Stimulated activated CD8-positive, alpha-beta memory T cell treated with anti-CD3 and anti-CD28 coated beads, Interleukin-12 subunit alpha, Interleukin-12 subunit beta, amount 100 ng/mL, for 24 hours (primary cell): Measurements from ENCODE around the gene ZNF740.

Experiments used
- DNase-seq: peaks from one replicate; pipeline ENCODE4 v3.0.0-alpha.2; 2020; ENCODE audit errors: extremely low read depth

The ZNF740 gene

GRCh38 chr12:53214221-53214620 is 33.7 kb downstream of the ZNF740 start:
- DNase-seq: no peak

GRCh38 chr12:53214687-53215455 is 34.3 kb downstream of the ZNF740 start:
- no peak for DNase-seq

GRCh38 chr12:53215497-53215896 is 35.0 kb downstream of the ZNF740 start:
- no peak for DNase-seq

GRCh38 chr12:53217051-53217930 is 36.8 kb downstream of the ZNF740 start:
- DNase-seq: no peak

- DNase-seq: no peak
Measured at GRCh38 chr12:53217931-53218307, 37.4 kb downstream of the ZNF740 start.

- no peak for DNase-seq
Measured at GRCh38 chr12:53218551-53219291, 38.2 kb downstream of the ZNF740 start.

- no peak for DNase-seq
Measured at GRCh38 chr12:53219292-53219955, 38.9 kb downstream of the ZNF740 start.

- DNase-seq: no peak
Measured at GRCh38 chr12:53219956-53220693, 39.6 kb downstream of the ZNF740 start.

- DNase-seq: peak; percentile 66
Measured at GRCh38 chr12:53220694-53221202, 40.2 kb downstream of the ZNF740 start.

GRCh38 chr12:53221203-53222080 is 40.9 kb downstream of the ZNF740 start:
- no peak for DNase-seq

GRCh38 chr12:53222170-53222721 is 41.7 kb downstream of the ZNF740 start:
- DNase-seq: no peak

GRCh38 chr12:53222806-53223261 is 42.3 kb downstream of the ZNF740 start:
- DNase-seq: no peak

- no peak for DNase-seq
Measured at GRCh38 chr12:53223389-53224060, 43.0 kb downstream of the ZNF740 start.

GRCh38 chr12:53224061-53224896 is 43.8 kb downstream of the ZNF740 start:
- DNase-seq: no peak

GRCh38 chr12:53224897-53225634 is 44.5 kb downstream of the ZNF740 start:
- DNase-seq: no peak

GRCh38 chr12:53225635-53226424 is 45.3 kb downstream of the ZNF740 start:
- no peak for DNase-seq
